Neural cell (in vitro differentiated cells): ENCODE data around the gene SLC27A2. TPM values are rescaled to one million over a fixed set of nuclear protein-coding genes. Genes with fewer than 3 reads are reported as not detected.
"Not testable (repeated sequence)": the region's sequence is repeated elsewhere in the genome, so short reads cannot be mapped to it uniquely, and the experiment has no call there.

ENCODE experiments used
- H2AFZ ChIP-seq: fragments of 200-600, 300-800 bp; sonication (generic), shearing (Covaris generic); 2 replicates; pipeline ENCODE4 v1.6.0; 2014; ENCODE audit warnings: low read depth, mild to moderate bottlenecking, antibody characterized with exemption, low read length, moderate library complexity
- H3F3A ChIP-seq: fragments of 200-600 bp; shearing (Covaris generic); 2 replicates; pipeline ENCODE4 v1.6.1; 2016; ENCODE audit warnings: mild to moderate bottlenecking, moderate library complexity, mixed read lengths, antibody characterized with exemption, low read length; ENCODE audit not compliant: insufficient read depth, poor library complexity, severe bottlenecking
- H3K27ac ChIP-seq: fragments of 200-600, 300-800 bp; sonication (generic), shearing (Covaris generic); 2 replicates; pipeline ENCODE4 v1.5.1; 2014; ENCODE audit warnings: mild to moderate bottlenecking, low read length, moderate library complexity
- H3K27me3 ChIP-seq: fragments of 300-800, 200-600 bp; sonication (generic), shearing (Covaris generic); 2 replicates; pipeline ENCODE4 v1.6.0; 2014; ENCODE audit warnings: mild to moderate bottlenecking, low read depth, low read length, moderate library complexity; ENCODE audit not compliant: insufficient read depth
- H3K36me3 ChIP-seq: fragments of 300-800, 200-600 bp; sonication (generic), shearing (Covaris generic); 2 replicates; pipeline ENCODE4 v1.5.1; 2014; ENCODE audit warnings: mild to moderate bottlenecking, antibody characterized with exemption, low read length, moderate library complexity; ENCODE audit not compliant: insufficient read depth
- H3K4me2 ChIP-seq: fragments of 300-800, 200-600 bp; sonication (generic), shearing (Covaris generic); 2 replicates; pipeline ENCODE4 v1.6.0; 2014; ENCODE audit warnings: mild to moderate bottlenecking, low read length
- H3K4me3 ChIP-seq: fragments of 300-800, 200-600 bp; sonication (generic), shearing (Covaris generic); 2 replicates; pipeline ENCODE4 v1.5.1; 2014; ENCODE audit warnings: mild to moderate bottlenecking, low read length, moderate library complexity
- H3K79me2 ChIP-seq: fragments of 200-600 bp; shearing (Covaris generic); replicated peaks from 2 replicates; pipeline ENCODE4 v1.6.0; 2014; ENCODE audit warnings: mild to moderate bottlenecking, low read length, moderate library complexity; ENCODE audit not compliant: insufficient read depth
- H3K9ac ChIP-seq: fragments of 300-800, 200-600 bp; sonication (generic), shearing (Covaris generic); 2 replicates; pipeline ENCODE4 v1.6.1; 2016; ENCODE audit warnings: mild to moderate bottlenecking, low read length, mixed read lengths
- H3K9me2 ChIP-seq: fragments of 200-600 bp; shearing (Covaris generic); 2 replicates; pipeline ENCODE4 v1.6.1; 2016; ENCODE audit warnings: mild to moderate bottlenecking, low read length, mixed read lengths; ENCODE audit not compliant: insufficient read depth
- H3K9me3 ChIP-seq: fragments of 200-600, 300-800 bp; sonication (generic), shearing (Covaris generic); 2 replicates; pipeline ENCODE4 v1.6.1; 2016; ENCODE audit warnings: mild to moderate bottlenecking, mixed run types, low read length, moderate library complexity, mixed read lengths
- H4K20me1 ChIP-seq: fragments of 200-600 bp; shearing (Covaris generic); 2 replicates; pipeline ENCODE4 v1.6.1; 2016; ENCODE audit warnings: mild to moderate bottlenecking, mixed run types; ENCODE audit not compliant: insufficient read depth
- CTCF ChIP-seq: fragments of 450-650 bp; IDR thresholded peaks from 2 replicates; pipeline ENCODE4 v1.5.1; 2014; ENCODE audit warnings: antibody characterized with exemption, mild to moderate bottlenecking, moderate library complexity; ENCODE audit not compliant: poor library complexity, severe bottlenecking
- EP300 ChIP-seq: fragments of 450-650 bp; conservative IDR thresholded peaks from 2 replicates; pipeline ENCODE4 v1.6.1; 2014; ENCODE audit warnings: antibody characterized with exemption, mild to moderate bottlenecking, moderate library complexity; ENCODE audit not compliant: poor library complexity, severe bottlenecking
- EZH2 ChIP-seq: fragments of 200-600, 300-800 bp; shearing (Covaris generic), sonication (generic); IDR thresholded peaks from 2 replicates; pipeline ENCODE4 v1.6.1; 2014; ENCODE audit warnings: antibody characterized with exemption, low read length, borderline replicate concordance, mild to moderate bottlenecking; ENCODE audit not compliant: insufficient read depth, poor library complexity, severe bottlenecking
- MXI1 ChIP-seq: fragments of 450-650 bp; conservative IDR thresholded peaks from 2 replicates; pipeline ENCODE4 v1.6.1; 2014; ENCODE audit warnings: antibody characterized with exemption, mild to moderate bottlenecking; ENCODE audit not compliant: poor library complexity, severe bottlenecking
- POLR2AphosphoS5 ChIP-seq: IDR thresholded peaks from 2 replicates; pipeline ENCODE4 v1.6.1; 2012
- RAD21 ChIP-seq: fragments of 450-650 bp; conservative IDR thresholded peaks from 2 replicates; pipeline ENCODE4 v1.6.1; 2014; ENCODE audit warnings: antibody characterized with exemption, mild to moderate bottlenecking, moderate library complexity
- REST ChIP-seq: IDR thresholded peaks from 2 replicates; pipeline ENCODE4 v1.6.1; 2012; ENCODE audit warnings: borderline replicate concordance
- SMC3 ChIP-seq: fragments of 450-650 bp; conservative IDR thresholded peaks from 2 replicates; pipeline ENCODE4 v1.6.1; 2014; ENCODE audit warnings: antibody characterized with exemption, mild to moderate bottlenecking, moderate library complexity; ENCODE audit not compliant: poor library complexity
- TAF1 ChIP-seq: IDR thresholded peaks from 2 replicates; pipeline ENCODE4 v1.6.1; 2012; ENCODE audit warnings: low read depth
- polyA plus RNA-seq: library from polyadenylated mRNA; depleted of rRNA; stranded (reverse); fragments of >200 nt; gene quantifications from 2 replicates; pipeline ENCODE4 v1.2.3, GENCODE V29; 2014

SLC27A2 gene
- polyA plus RNA-seq, 1 donor from 2014 or later, result 3.5 TPM

- no peaks in the 10 kb centered on the region for H3K27me3 ChIP-seq
- no peaks in the 10 kb centered on the region for H3K79me2 ChIP-seq
- no peak overlapping the region for H2AFZ ChIP-seq
- no peaks in the 10 kb centered on the region for H3K9me2 ChIP-seq
- no peak overlapping the region for H3K9ac ChIP-seq
- TF ChIP-seq EZH2 (no peak), RAD21 (no peak), POLR2AphosphoS5 (no peak), CTCF (no peak), MXI1 (no peak), REST (no peak), TAF1 (no peak), SMC3 (no peak)
- no peaks in the 10 kb centered on the region for H3K9me3 ChIP-seq
- H3K27ac ChIP-seq, result no peak overlapping the region
- H3K36me3 ChIP-seq, result no peaks in the 10 kb centered on the region
- no peak overlapping the region for H3K4me2 ChIP-seq
- H3F3A ChIP-seq, result no peaks in the 10 kb centered on the region
- H3K4me3 ChIP-seq, result no peak overlapping the region
- no peaks in the 10 kb centered on the region for H4K20me1 ChIP-seq
Measured at GRCh38 chr15:50151476-50151875, 30.5 kb upstream of the SLC27A2 start.

- not testable (repeated sequence) for H2AFZ ChIP-seq, H3K36me3 ChIP-seq, H3F3A ChIP-seq, H3K4me3 ChIP-seq, H3K9me3 ChIP-seq, H3K9me2 ChIP-seq, H3K79me2 ChIP-seq, H4K20me1 ChIP-seq, H3K4me2 ChIP-seq, H3K27me3 ChIP-seq, H3K9ac ChIP-seq, H3K27ac ChIP-seq
Measured at GRCh38 chr15:50158236-50158635, 23.8 kb upstream of the SLC27A2 start.

GRCh38 chr15:50162969-50163718, 18.9 kb upstream of the SLC27A2 start:
- H3K9ac ChIP-seq, result no peak overlapping the region
- H3K27ac ChIP-seq, result no peak overlapping the region
- no peak overlapping the region for H2AFZ ChIP-seq
- no peaks in the 10 kb centered on the region for H3K27me3 ChIP-seq
- H3K9me2 ChIP-seq, result no peaks in the 10 kb centered on the region
- TF ChIP-seq POLR2AphosphoS5, result no peak
- no peak for TF ChIP-seq MXI1
- no peak for TF ChIP-seq CTCF
- no peak for TF ChIP-seq EP300
- H3K9me3 ChIP-seq, result no peaks in the 10 kb centered on the region
- no peaks in the 10 kb centered on the region for H4K20me1 ChIP-seq
- H3K79me2 ChIP-seq, result no peaks in the 10 kb centered on the region
- H3K4me2 ChIP-seq, result no peak overlapping the region
- no peaks in the 10 kb centered on the region for H3K36me3 ChIP-seq
- H3F3A ChIP-seq, result no peaks in the 10 kb centered on the region
- no peak overlapping the region for H3K4me3 ChIP-seq
